ENCODE data around the gene MPG. TPM values are rescaled to one million over a fixed set of nuclear protein-coding genes. Genes with fewer than 3 reads are reported as not detected.

The MPG gene
- polyA plus RNA-seq, 2 of the 4 experiments (the other 2 are of a cell fraction), result 25.5 to 54.3 TPM

- H3K4me2 ChIP-seq, result no peak overlapping the region
- DNase-seq (ENCODE audit: low read depth in 1 of 2, low spot score in 1 of 2) (no peak), FAIRE-seq (no peak), ATAC-seq (no peak)
- no peak overlapping the region for H3K4me3 ChIP-seq
- CTCF ChIA-PET, result interaction anchor here (1.8 kb wide), 1 partner anchor 15 kb away, joined by 5 read pairs; no protein-coding TSS in a partner anchor
- TF ChIP-seq EHF (CRISPR knock-in tag; IDR thresholded peaks at IDR 0.05) (no peak), MYC (IDR thresholded peaks at IDR 0.05; ENCODE audit: borderline replicate concordance, low read length) (no peak), CTCF (IDR thresholded peaks at IDR 0.05) (no peak), FOSB (CRISPR knock-in tag; IDR thresholded peaks at IDR 0.05) (no peak), RNF2 (IDR thresholded peaks at IDR 0.05; ENCODE audit: borderline replicate concordance, low read depth) (no peak), REST (IDR thresholded peaks at IDR 0.05) (no peak)
- WGBS (ENCODE audit: missing lambda C conversion rate), result 84% methylated on average over 15 of the region's 15 CpGs
- POLR2A ChIA-PET, result no interaction called here
- H3K27ac ChIP-seq, result no peak overlapping the region
- no peaks in the 10 kb centered on the region for H3K9me3 ChIP-seq
- H3K4me1 ChIP-seq, result peaks cover 18% of the 10 kb centered on the region; the same call in 2 of the 3 replicates
These were observed 27.0 kb upstream of the MPG start for GRCh38 chr16:50769-51591.

GRCh38 chr16:53346-54236 is 24.4 kb upstream of the MPG start, which contains the start of the genes POLR3K and SNRNP25:
TSS of gene POLR3K (minus strand) at chr16:53608. CDS start at chr16:53586, 22 bp downstream.
TSS of gene SNRNP25 (plus strand) at chr16:53828. CDS start at chr16:54017, 189 bp downstream.
- 3% methylated on average over 54 of the region's 91 CpGs for WGBS (ENCODE audit: missing lambda C conversion rate)
- FAIRE-seq, result no peak

More at GRCh38 chr16:53346-54236, 24.4 kb upstream of the MPG start, which contains the start of the genes POLR3K and SNRNP25:
- ATAC-seq, result peak; percentile 96 to 98
- Histone ChIP-seq H3K4me1 (peaks cover 14% of the 10 kb centered on the region; the same call in 2 of the 3 replicates), H3K4me3 (peak within 1 kb of the TSS; percentile 70), H3K9me3 (no peaks in the 10 kb centered on the region), H3K27ac (peak within 1 kb of the TSS; percentile 82 to 93), H3K4me2 (peak within 1 kb of the TSS; percentile 98)
- peak; percentile 82 for TF ChIP-seq MAX (IDR thresholded peaks at IDR 0.05)
- peak; percentile 67 to 85; a peak in 4 of 5 replicates for TF ChIP-seq JUN (IDR thresholded peaks at IDR 0.05)
- TF ChIP-seq NR3C1 (IDR thresholded peaks at IDR 0.05), result no peak
- TF ChIP-seq FOSB (CRISPR knock-in tag; IDR thresholded peaks at IDR 0.05), result no peak
- peak; percentile 78 for TF ChIP-seq PBX3 (IDR thresholded peaks at IDR 0.05)
- TF ChIP-seq E2F6 (IDR thresholded peaks at IDR 0.05; ENCODE audit: borderline replicate concordance, low read depth), result peak; percentile 92
- peak; percentile 90 for TF ChIP-seq POLR2A (IDR thresholded peaks at IDR 0.05; ENCODE audit: low read length)
- peak; percentile 69; the same call in 1 of the 2 replicates for TF ChIP-seq RFX5 (IDR thresholded peaks at IDR 0.05)
- TF ChIP-seq BCL3 (IDR thresholded peaks at IDR 0.05), result no peak
- TF ChIP-seq USF2 (IDR thresholded peaks at IDR 0.05), result 0 out of 2 replicates have a peak, but pooled peaks have one; percentile 17
- TF ChIP-seq PHF8 (IDR thresholded peaks at IDR 0.05; ENCODE audit: borderline replicate concordance, low read depth), result peak; percentile 71; the same call in 1 of the 2 replicates
- DNase-seq (ENCODE audit: low read depth in 1 of 2, low spot score in 1 of 2), result peak; percentile 98
- ChIA-PET POLR2A (interaction anchor here (1.0 to 1.1 kb wide), 6 partner anchors 12 to 181 kb away, joined by 3 to 6 read pairs (median 3); partner anchors contain the start of gene RHBDF1), CTCF (interaction anchor here (0.6 to 2.0 kb wide), 9 partner anchors 9 to 309 kb away, joined by 3 to 10 read pairs (median 3); partner anchors contain the start of gene RGS11)
